Measurements from ENCODE around the gene RBM20.
"Not testable (repeated sequence)": the region's sequence is repeated elsewhere in the genome, so short reads cannot be mapped to it uniquely, and the experiment has no call there.

RBM20 gene

GRCh38 chr10:110625356-110625894 is 18.7 kb upstream of the RBM20 start:
- no peak for DNase-seq (ENCODE audit: low read depth in 3 of 3)

GRCh38 chr10:110625951-110626855 is 17.9 kb upstream of the RBM20 start:
- no peak for DNase-seq (ENCODE audit: low read depth in 3 of 3)

- DNase-seq (ENCODE audit: low read depth in 3 of 3): no peak
Observed at GRCh38 chr10:110628161-110628560, 16.0 kb upstream of the RBM20 start.

GRCh38 chr10:110629680-110630191 is 14.4 kb upstream of the RBM20 start:
- no peak for DNase-seq (ENCODE audit: low read depth in 3 of 3)

GRCh38 chr10:110631934-110632333 is 12.2 kb upstream of the RBM20 start:
- DNase-seq (ENCODE audit: low read depth in 3 of 3): no peak

- DNase-seq (ENCODE audit: low read depth in 3 of 3): no peak
Observed at GRCh38 chr10:110632591-110633215, 11.4 kb upstream of the RBM20 start.

GRCh38 chr10:110634527-110635209 is 9.5 kb upstream of the RBM20 start:
- DNase-seq (ENCODE audit: low read depth in 3 of 3): no peak

GRCh38 chr10:110636572-110636931 is 7.6 kb upstream of the RBM20 start:
- no peak for DNase-seq (ENCODE audit: low read depth in 3 of 3)

- no peak for DNase-seq (ENCODE audit: low read depth in 3 of 3)
Observed at GRCh38 chr10:110636932-110637557, 7.1 kb upstream of the RBM20 start.

GRCh38 chr10:110637558-110638053 is 6.5 kb upstream of the RBM20 start:
- no peak for DNase-seq (ENCODE audit: low read depth in 3 of 3)

GRCh38 chr10:110638319-110638718 is 5.8 kb upstream of the RBM20 start:
- no peak for DNase-seq (ENCODE audit: low read depth in 3 of 3)

- not testable (repeated sequence) for DNase-seq (ENCODE audit: low read depth in 3 of 3)
Observed at GRCh38 chr10:110639046-110639445, 5.1 kb upstream of the RBM20 start.

GRCh38 chr10:110639858-110640257 is 4.3 kb upstream of the RBM20 start:
- DNase-seq (ENCODE audit: low read depth in 3 of 3): not testable (repeated sequence)

GRCh38 chr10:110641256-110641655 is 2.9 kb upstream of the RBM20 start:
- DNase-seq (ENCODE audit: low read depth in 3 of 3): peak in 1 of 3 donors; percentile 37

GRCh38 chr10:110642204-110643034 is 1.7 kb upstream of the RBM20 start:
- DNase-seq (ENCODE audit: low read depth in 3 of 3): no peak

- DNase-seq (ENCODE audit: low read depth in 3 of 3): no peak
Observed at GRCh38 chr10:110643035-110643652, 992 bp upstream of the RBM20 start.

- DNase-seq (ENCODE audit: low read depth in 3 of 3): no peak
Observed at GRCh38 chr10:110644598-110645462, 694 bp downstream of the RBM20 start.

GRCh38 chr10:110646417-110647135 is 2.4 kb downstream of the RBM20 start:
- no peak for DNase-seq (ENCODE audit: low read depth in 3 of 3)

- DNase-seq (ENCODE audit: low read depth in 3 of 3): no peak
Observed at GRCh38 chr10:110647136-110647430, 2.9 kb downstream of the RBM20 start.
